ENCODE data around the gene PLCB4.

Gene PLCB4

GRCh38 chr20:9109566-9109965 lies 40.7 kb downstream of the PLCB4 start:
- DNase-seq: no peak

GRCh38 chr20:9110365-9110764 lies 41.5 kb downstream of the PLCB4 start:
- DNase-seq: no peak

GRCh38 chr20:9110916-9111432 lies 42.1 kb downstream of the PLCB4 start:
- DNase-seq: no peak

DNA sequence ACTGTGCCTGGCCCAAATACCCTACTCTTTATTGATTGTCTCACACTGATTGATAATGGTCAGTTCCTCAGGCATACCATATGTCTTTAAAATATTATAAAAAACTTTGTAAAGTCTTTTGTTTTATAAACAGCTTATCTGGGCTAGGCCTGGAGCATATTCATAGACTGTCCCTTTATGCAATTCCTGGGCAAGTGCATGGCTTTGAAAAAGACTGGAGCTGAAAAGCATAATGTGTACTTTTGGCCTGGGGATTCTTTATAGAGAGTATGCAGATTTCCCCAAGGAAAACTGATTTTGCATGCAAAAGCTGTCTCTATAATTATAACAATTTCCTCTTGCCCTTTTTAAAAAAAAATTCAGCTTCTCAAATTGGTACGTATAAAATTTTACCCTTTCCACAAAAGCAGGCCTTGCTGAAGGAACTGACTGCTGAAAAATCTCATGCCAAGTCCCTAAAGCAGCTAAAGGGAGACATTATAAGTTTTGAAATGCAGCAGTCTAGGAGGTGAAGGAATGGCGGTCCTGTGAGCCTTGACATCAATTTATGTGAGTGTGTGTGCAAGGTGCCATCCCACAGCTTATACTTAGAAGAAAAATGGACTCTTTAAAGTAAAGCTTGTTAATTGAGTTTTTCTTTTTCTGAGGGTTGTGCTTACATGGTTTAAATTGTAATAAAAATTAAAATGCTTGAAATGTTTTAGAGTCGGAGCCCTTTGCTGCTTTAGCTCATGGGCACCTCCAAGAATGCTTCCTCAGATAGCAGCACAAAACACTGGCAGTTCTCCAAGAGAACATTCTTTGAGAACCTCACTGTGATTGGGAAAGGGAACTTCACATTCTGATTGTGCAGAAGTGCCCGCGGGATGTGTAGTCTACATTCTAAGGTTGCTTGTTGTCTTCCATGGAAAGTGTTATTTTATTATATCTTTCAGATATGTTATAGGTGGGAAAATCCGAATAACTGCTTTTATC lies 43.9 kb downstream of the PLCB4 start:
- no peak for DNase-seq

- DNase-seq: no peak
These were observed 45.8 kb downstream of the PLCB4 start for GRCh38 chr20:9114709-9115108.

DNA sequence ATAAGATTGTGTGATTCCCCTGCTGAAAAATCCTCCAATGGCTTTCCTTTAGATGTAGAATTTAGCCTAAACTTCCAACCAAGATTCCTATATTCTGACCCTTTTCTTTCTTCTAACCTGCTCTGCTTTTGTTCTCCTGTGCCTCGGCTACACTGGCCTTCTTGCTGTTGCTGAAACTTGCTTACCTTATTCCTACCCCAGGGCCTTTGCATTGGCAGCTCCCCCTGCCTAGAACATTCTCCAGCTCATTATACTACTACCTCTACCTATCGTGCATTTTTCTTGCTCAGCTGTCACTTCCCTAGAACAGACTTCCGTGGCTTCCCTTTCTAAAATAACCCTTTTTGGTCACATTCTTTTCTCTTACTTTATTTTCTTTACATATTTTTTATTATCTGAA lies 48.7 kb downstream of the PLCB4 start:
- no peak for DNase-seq

DNA sequence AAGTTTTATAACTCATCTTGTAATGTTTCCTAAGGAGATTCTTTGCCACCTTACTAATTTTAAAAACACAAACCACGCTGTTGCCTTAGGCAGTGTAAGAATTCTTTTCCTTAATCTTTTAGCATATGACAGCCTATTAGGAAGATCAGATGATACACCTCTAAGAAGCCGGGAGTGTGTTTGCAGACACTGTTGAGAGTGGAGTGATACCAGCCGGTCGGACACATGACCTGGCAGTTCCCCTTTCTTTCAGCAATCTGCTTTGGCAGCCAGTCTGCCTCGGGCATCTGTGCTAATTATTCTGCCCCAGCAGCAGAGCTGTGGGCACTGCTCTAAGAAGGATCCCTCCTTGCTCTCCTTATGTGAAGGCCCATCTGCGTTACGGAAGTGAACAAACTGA lies 50.9 kb downstream of the PLCB4 start:
- peak; percentile 76 to 91 for DNase-seq

- peak in 1 of 2 experiments; percentile 57 for DNase-seq
These were observed 52.3 kb downstream of the PLCB4 start for GRCh38 chr20:9121211-9121610.

GRCh38 chr20:9122571-9122970 lies 53.7 kb downstream of the PLCB4 start:
- no peak for DNase-seq

- DNase-seq: no peak
These were observed 57.6 kb downstream of the PLCB4 start for GRCh38 chr20:9126527-9126926.

DNA sequence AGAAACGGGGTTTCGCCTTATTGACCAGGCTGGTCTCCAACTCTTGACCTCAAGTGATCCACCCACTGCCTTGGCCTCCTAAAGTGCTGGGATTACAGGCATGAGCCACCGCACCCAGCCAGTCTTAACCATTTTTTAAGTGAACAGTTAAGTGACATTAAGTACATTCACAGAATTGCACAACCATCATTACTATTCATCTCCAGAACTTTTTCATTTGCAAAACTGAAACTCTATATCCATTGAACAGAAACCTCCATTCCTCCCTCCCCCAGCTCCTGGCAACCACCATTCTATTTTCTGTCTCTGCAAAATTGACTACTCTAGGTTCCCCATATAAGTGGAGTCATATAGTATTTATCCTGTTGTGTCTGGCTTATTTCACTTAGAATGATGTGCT lies 59.7 kb downstream of the PLCB4 start:
- no peak for DNase-seq

DNA sequence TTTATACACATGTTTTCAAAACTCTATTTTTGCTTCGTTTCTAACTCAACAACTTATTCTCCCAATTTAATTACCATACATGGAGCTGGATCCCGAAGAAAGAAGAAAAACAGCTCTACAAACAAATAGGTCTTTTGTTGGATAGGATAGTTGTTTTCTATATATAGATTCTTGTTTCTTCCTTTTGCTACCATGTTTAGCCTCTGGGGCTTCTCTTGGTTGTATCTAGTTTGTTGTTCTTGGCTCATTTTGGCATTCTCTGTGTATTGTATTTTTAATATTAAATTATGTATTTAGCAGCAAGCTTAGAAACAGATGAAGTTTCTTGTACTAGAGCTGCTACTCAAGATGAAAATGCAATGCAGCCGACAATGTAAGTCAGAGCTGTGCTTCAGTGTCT lies 60.9 kb downstream of the PLCB4 start:
- no peak for DNase-seq

- no peak for DNase-seq
These were observed 61.6 kb downstream of the PLCB4 start for GRCh38 chr20:9130521-9130920.

GRCh38 chr20:9131841-9132240 lies 63.0 kb downstream of the PLCB4 start:
- DNase-seq: no peak

- no peak for DNase-seq
These were observed 65.5 kb downstream of the PLCB4 start for GRCh38 chr20:9134346-9134745.

DNA sequence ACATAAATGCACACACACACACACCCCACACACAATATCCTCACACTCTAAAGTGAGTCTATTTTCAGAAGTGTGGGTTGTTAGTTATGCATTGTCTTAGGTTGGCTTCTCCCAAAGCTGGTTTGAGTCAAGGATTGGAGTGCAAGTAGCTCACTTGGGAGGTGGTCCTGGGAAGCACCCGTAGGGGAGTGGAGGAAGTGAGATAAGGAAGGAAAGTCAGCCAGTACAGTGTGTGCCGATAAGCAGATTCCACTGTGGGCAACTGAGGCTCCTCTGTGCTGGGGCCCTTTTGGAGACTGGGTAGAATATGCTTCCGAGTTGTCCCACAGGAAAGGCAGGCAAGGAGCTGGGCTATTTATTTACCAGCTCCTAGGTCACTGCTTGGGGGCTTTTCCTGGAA lies 67.2 kb downstream of the PLCB4 start:
- no peak for DNase-seq

DNA sequence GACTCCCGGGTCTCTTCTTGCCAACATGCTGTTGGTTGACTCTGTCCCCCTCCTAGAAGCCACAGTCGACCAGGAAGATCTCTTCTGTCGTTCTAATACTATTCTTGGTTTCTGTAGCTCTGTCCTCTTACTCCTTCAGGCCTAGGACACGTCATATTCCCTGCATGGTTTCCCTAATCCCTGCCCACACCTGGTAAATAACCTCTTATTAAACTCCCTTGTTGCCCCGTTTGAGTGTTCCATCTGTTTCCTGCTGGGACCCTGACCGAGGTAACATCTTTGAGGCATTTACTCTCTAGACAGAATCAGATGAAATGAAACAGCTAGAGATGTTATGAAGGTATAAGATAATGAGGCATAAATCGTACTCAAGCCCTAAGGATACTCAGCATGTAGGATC lies 68.1 kb downstream of the PLCB4 start:
- no peak for DNase-seq

DNA sequence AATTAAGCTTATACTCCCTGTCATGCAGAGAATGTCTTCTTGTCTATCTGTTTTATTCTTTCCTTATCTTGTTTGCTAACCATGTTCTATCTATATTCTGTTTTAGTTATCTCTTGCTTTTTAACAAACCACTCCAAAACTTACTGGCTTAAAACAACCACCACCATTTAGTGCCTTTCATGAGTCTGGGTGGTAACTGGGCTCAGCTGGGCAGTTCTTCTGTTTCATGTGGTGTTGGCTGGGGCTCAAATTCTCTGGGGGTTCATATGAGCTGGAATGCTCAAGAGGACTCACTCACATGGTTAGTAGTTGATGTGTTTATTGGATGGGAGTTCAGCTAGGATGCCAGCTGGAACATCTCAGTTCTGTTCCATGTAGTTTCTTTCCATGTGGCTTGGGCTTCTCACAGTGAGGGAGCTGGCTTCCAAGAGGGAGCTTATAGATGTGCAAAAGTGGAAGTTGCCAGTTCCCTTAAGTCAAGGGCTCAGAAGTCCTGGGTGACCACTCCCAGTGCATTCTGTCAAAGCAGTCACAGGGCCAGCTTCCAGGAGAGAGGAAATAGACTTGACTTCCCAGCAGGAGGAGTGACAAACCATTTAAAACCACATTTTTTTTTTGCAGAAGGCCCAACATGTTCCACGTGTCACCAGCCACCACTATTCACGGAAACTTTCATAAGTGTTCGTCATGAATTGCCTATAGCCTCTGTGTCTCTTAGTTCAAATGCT lies 70.4 kb downstream of the PLCB4 start:
- no peak for DNase-seq

DNA sequence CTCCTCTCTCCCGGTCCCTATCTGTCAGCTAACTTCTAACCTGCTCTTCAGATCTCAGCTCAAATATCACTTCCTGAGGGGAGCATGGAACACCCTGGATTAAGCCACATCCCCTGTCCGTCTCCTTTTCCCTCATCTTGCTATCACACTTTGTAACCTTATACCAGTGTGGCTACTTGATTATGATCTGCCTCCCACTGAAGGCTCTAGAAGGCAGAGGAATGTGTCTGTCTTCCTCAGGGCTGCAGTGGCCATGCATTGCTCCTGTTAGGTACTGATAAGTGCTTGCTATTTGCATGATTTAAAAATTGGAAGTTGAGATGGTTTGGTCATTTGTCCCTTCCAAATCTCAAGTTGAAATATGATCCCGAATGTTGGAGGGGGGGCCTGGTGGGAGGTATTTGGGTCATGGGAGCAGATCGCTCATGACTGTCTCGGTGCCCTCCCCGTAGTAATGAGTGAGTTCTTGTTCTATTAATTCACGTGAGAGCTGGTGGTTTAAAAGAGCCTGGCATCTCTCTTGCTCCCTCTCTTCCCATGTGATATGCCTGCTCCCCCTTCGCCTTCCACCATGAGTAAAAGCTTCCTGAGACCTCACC lies 71.4 kb downstream of the PLCB4 start:
- DNase-seq: no peak

- DNase-seq: no peak
These were observed 72.2 kb downstream of the PLCB4 start for GRCh38 chr20:9141070-9141469.

DNA sequence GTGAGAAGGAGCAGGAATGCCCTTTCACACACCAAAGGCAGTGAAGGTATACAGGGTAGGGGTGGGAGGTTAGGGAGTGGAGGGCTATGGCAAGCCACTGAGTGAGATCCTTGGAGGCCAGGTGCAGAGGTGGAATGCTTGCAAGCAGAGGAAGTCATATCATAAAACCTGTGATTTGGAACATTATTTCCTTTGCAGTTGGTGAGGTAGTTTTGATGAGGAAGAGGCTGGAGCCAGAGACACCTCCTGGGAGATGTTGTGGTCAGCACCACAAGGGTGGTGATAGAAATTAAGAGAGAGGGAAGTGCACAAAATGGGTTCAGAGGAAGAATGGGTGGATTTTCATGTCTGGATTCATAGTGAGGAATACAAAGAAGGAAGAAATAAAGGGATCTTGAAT lies 73.0 kb downstream of the PLCB4 start:
- no peak for DNase-seq

DNA sequence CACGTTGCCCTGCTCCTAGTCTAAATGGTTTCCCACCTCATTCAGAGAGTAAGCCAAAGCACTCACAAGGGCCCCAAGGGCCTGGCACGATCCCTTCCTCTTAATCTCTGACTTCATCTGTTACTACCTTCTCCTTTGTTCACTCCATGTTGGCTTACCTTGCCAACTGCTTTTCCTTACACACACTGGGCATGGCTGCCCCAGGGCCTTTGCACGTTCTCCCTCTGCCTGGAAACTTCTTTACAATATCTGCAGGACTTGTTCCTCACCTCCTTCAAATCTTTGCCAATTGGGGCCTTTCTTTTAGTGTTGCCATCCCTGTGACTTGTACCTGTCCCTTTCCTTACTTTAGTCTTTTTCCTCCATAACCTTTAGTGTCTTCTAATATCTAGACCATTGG lies 73.9 kb downstream of the PLCB4 start:
- no peak for DNase-seq

- DNase-seq: no peak
These were observed 75.0 kb downstream of the PLCB4 start for GRCh38 chr20:9143926-9144325.

DNA sequence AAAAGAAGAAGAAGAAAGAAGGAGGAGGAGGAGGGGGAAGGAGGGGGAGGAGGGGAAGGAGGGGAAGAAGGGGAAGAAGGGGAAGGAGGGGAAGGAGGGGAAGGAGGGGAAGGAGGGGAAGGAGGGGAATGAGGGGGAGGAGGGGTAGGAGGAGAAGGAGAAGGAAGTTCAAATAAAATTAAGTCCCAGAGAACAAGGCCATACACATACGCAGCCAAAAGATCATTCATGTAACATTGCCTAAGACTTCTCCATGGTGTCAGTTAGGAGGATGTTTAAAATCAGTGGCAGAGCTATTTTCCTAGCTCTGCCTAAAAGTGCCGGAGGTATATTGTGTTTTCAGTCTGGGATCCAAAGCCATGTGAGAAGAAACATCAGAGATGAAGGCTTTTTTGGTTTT lies 75.8 kb downstream of the PLCB4 start:
- no peak for DNase-seq

Measured in cerebellar nuclear complex (tissue), 1 donor.